PC-3 (cell line): ENCODE results near the gene B4GALNT1.
"Not testable (repeated sequence)": the region's sequence is repeated elsewhere in the genome, so short reads cannot be mapped to it uniquely, and the experiment has no call there.

Experiments
- CTCF ChIP-seq: fragments of 300-600 bp; sonication (generic); conservative IDR thresholded peaks from 2 replicates; pipeline ENCODE4 v1.5.1; 2017; ENCODE audit warnings: antibody characterized with exemption, low read depth, mild to moderate bottlenecking, low read length
- EZH2 ChIP-seq: fragments of 300-600 bp; sonication (generic); IDR thresholded peaks from one replicate; pipeline ENCODE4 v1.6.1; 2017; ENCODE audit warnings: antibody characterized with exemption, mild to moderate bottlenecking, low read length; ENCODE audit not compliant: unreplicated experiment

GRCh38 chr12:57665066-57665820 lies 32.2 kb upstream of the B4GALNT1 start:
- not testable (repeated sequence) for TF ChIP-seq CTCF, EZH2
